Colon (tissue), 2 donors: ENCODE results near the gene KCNH1.

Experiments used
- FAIRE-seq: peaks from 2 replicates; lab custom pipeline; 2012; peaks lifted over from hg19 to GRCh38; lab: Jason Lieb, UNC
- donor health status: control.
- donor health status: control.

The KCNH1 gene

GRCh38 chr1:210917560-210918169, 216.3 kb downstream of the KCNH1 start:
- FAIRE-seq = no peak

GRCh38 chr1:210916548-210916947, 217.4 kb downstream of the KCNH1 start:
- FAIRE-seq = no peak

GRCh38 chr1:210915890-210916507, 217.9 kb downstream of the KCNH1 start:
- FAIRE-seq = no peak

GRCh38 chr1:210912752-210913151, 221.2 kb downstream of the KCNH1 start:
- no peak for FAIRE-seq

GRCh38 chr1:210910020-210910575, 223.8 kb downstream of the KCNH1 start:
- FAIRE-seq = no peak

GRCh38 chr1:210908791-210909190, 225.2 kb downstream of the KCNH1 start:
- no peak for FAIRE-seq

GRCh38 chr1:210908257-210908656, 225.7 kb downstream of the KCNH1 start:
- no peak for FAIRE-seq

- FAIRE-seq = no peak
Measured at GRCh38 chr1:210907251-210907805, 226.6 kb downstream of the KCNH1 start.

GRCh38 chr1:210905944-210906453, 227.9 kb downstream of the KCNH1 start:
- no peak for FAIRE-seq

- no peak for FAIRE-seq
Measured at GRCh38 chr1:210905365-210905904, 228.5 kb downstream of the KCNH1 start.

- FAIRE-seq = no peak
Measured at GRCh38 chr1:210901981-210902770, 231.8 kb downstream of the KCNH1 start.

- no peak for FAIRE-seq
Measured at GRCh38 chr1:210900820-210901219, 233.1 kb downstream of the KCNH1 start.

- FAIRE-seq = no peak
Measured at GRCh38 chr1:210900079-210900478, 233.9 kb downstream of the KCNH1 start.

GRCh38 chr1:210899676-210900075, 234.3 kb downstream of the KCNH1 start:
- no peak for FAIRE-seq

GRCh38 chr1:210898473-210898872, 235.5 kb downstream of the KCNH1 start:
- no peak for FAIRE-seq

GRCh38 chr1:210883821-210884220, 250.1 kb downstream of the KCNH1 start:
- FAIRE-seq = no peak

GRCh38 chr1:210882414-210883221, 251.3 kb downstream of the KCNH1 start:
- no peak for FAIRE-seq

- FAIRE-seq = no peak
Measured at GRCh38 chr1:210878564-210878963, 255.4 kb downstream of the KCNH1 start.

- no peak for FAIRE-seq
Measured at GRCh38 chr1:210876275-210876674, 257.7 kb downstream of the KCNH1 start.

GRCh38 chr1:210866532-210866931, 267.4 kb downstream of the KCNH1 start:
- no peak for FAIRE-seq

GRCh38 chr1:210857705-210858104, 276.2 kb downstream of the KCNH1 start:
- no peak for FAIRE-seq
